GM18909 (cell line): ENCODE results near the gene ZNF423.

Experiments used
- ATAC-seq: cut with Tn5 transposase; IDR thresholded peaks from one replicate; pipeline ENCODE4 v1.9.1; 2021; ENCODE audit warnings: mild to moderate bottlenecking; ENCODE audit not compliant: unreplicated experiment, poor library complexity

ZNF423 gene

DNA sequence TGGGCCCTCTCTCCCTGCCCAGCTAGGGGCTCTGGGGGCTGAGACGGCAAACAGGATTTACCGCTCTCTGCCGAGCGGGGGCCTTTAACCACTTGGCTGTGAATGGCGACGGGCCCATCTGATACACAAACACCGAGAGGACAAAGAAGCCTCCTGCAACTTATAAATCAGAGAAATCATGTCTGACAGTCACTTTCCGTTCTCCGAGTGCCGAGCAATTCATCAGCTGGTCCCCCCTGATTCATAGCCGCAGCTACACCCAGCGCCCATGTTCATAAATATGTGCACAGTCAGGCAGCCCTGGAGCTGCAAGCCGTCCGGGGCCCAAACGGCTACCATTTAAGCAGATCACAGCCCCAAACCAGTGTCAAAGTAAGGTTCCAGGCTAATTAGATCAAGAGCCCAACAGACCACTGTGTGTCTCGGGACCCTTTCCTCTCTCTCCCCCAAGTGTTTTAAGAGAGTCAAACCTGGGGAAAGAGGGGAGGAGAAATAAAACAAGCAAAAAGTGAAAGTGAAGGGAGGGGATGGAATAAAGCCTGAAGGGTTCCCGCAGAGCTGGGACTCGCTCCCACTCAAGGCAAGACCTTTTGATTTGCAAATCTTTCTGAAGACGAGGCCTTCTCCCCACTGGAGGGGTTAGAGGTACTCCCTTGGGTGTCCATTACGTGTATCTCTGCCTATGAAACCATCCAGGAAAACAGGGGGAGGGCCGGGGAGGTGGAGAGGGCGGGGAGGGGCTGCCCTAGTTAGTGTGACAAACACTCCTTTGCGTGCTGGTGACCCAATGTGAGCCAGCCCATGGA lies 327.6 kb downstream of the ZNF423 start:
- ATAC-seq = no peak

GRCh38 chr16:49527611-49528010 lies 328.3 kb downstream of the ZNF423 start:
- no peak for ATAC-seq

GRCh38 chr16:49526860-49527365 lies 329.0 kb downstream of the ZNF423 start:
- no peak for ATAC-seq

GRCh38 chr16:49524947-49525315 lies 331.0 kb downstream of the ZNF423 start:
- no peak for ATAC-seq

GRCh38 chr16:49524216-49524946 lies 331.5 kb downstream of the ZNF423 start:
- no peak for ATAC-seq

DNA sequence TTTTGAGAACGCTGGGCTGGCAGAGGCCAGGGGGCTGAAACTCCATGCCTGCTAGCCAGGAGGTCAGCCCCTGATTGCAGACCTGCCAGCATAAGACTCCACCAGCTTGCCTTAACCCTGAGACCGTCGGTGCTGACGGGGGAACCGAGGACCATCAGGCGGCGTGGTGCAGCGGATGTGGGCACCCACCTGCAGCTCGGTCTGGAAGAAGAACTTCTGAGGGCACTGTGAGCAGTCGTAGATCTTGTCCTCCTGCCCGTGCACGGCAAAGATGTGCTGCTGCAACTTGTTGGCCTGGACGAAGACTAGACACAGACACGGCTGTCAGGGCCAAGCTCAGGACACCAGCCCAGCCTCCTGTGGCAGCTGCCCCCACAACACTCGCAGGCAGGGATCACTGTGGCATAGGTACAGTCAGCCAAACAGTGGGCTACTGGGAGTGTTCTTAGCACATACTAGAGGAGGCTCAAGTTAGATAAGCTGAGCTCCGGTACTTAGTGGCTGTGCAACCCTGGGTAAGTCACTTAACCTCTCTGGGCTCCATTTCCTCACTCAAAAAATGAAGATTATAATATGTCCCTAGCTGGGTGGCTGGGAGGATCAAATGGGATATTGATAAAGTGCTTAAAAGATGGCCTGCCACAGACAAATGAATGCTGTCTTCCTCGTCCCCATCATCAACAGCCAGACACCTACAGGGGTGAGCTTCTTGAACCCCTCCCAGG lies 332.3 kb downstream of the ZNF423 start:
- no peak for ATAC-seq

DNA sequence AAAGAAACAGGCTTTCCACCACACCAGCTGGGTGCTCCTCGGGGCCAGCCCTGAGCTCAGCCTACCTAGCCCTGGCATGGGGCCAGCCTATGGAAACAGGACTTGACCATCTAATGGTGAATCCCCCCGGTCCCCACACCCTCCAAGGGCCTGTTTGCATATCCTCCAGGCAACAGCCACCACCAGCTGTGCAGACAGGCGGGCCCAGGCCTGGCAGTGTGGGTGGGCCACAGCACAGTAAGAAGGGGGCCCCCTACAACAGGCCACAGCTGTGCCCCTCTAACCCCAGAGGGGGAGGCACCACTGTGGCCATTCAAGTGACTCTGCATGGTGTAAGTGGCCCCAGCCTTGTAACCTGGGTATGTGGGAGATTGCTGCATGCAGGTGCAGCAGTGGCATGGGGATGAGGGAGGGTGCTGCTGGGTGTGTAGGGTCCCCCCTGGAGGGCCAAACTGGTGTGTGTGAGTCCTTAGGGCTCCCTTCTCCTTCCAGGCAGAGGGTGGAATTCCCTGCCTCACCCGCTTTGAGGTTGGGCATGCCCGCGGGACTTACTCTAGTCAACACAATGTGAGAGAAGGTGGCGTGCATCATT lies 334.1 kb downstream of the ZNF423 start:
- ATAC-seq = no peak

DNA sequence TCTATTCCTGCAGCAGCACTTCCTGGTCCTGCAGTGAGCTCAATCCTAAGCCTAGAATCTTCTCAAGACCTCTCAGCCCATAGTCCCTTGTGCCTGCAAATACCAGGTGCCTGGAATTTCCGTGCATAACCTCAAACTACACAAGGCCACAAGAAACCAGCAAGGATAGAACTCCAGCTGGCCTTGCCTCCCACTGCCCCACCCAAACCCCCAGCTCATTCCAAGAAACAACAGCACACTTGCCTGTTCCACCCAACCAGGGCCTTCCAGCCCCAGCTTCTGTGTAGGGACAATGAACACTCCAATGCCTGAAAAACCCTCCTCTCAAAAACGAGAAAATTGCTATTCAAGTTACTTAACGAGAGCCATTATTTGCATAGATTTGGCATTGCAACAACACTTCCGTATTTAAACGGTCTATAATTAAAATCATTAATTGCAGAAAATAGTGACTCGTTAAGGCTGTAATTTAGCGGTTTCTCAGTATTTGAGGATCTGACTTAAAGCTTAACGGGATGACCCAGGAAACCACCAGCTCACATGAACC lies 335.3 kb downstream of the ZNF423 start:
- ATAC-seq = no peak

DNA sequence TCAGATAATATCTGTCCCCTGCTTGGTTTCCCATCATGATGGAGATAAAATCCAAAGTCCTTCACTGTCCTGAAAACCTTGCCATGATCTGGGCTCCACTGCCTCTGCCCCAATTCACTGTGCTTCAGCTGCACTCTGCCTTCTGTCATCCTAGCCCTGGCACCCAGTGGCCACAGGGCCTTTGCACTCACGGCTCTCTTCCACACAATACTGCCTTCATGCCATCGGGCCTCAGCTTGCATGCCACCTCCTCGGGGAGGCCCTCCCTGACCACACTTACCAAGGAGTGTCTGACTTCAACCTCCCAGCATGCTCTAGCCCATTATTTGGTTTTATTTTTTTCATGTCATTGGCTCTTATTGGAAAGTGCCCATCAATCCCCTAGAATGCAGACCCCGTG lies 336.2 kb downstream of the ZNF423 start:
- no peak for ATAC-seq

- no peak for ATAC-seq
Observed at GRCh38 chr16:49519008-49519656, 336.8 kb downstream of the ZNF423 start.

DNA sequence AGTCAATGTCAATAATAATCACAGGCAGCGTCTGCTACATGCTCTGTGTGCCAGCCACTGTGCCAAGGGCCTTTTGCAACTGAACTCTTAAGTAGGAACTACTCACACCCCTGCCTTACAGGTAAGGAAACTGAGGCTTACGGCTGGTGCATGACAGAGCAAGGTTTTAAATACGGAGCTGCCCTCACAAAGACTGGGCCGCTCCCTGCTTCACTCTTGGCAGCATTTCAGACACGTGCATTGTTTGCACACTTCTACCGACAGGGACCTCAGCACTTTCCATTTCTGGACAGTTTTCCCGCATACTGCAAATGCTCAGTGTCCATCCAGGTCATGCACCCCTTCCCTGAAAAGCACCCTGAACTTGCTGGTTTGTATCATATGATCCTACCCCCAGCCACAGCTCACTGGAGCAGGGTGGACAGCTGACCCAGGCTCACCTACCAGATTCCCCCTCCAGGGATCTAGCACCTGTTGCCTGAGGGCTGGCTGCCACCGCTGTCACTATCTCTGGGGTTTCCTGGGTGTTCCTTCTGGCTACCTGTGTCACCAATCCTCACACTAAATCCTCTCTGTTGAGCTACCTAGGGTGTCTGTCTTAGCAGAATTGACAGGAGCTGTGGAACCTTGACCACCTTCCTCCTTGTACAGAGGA lies 339.4 kb downstream of the ZNF423 start:
- no peak for ATAC-seq

DNA sequence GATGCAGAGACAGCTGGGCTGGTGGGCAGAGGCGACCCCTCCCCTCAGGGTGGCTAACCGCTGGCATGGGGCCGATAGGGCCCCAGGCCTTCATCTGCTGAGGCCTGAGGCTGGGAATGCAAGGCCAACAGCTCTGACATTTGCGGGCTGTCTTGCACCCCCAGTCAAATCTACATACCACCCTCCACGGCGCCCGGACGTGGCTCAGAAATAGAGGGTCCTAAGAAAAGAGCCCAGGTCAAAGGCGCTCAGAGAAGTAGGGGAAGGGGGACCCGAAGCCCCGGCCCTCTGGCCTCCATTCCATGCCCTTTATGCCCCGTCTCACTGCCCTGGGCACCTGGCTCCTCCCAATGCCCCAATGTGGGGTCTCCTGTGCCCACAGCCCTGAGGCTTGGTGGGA lies 340.1 kb downstream of the ZNF423 start:
- no peak for ATAC-seq

GRCh38 chr16:49515016-49515565 lies 340.8 kb downstream of the ZNF423 start:
- ATAC-seq = no peak

DNA sequence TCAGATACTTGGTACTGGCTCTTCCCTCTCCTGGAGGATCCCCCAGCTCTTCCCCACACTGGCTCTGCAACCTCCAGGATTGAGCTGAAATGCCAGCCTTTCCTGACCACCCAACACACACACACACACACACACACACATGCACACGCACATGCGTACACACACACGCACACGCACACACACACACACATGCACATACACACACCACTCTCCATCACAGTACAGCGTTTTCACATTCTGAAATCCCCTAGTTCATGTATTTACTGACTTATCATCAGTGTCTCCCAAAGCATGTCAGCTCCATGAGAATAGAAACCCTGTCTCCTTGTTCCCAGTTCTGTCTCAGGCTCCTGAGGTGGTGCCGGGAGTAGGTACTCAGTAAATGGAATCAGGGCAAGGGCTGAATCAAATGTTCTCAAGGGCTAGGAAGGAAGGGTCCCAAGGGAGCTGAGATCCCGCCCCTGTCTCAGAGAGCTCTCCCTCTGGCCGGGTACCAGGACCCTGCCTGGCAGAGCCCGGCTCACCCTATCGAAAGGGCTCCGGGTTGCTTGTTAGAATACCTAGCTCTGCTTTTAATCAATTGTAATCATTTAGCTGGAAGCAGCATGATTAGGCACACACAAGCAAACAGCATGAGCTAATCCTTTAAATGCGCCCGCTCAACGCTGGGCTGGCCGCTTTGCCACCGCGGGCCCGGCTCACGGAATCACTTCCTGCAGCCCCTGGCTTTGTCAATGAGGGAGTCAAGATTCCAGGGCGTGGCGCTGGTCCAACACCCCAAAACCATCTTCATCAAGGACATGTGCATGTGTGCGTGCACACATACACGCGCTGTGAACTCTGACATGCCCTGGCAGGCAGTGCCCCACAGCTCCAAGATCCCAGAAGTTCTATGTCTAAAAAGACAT lies 341.6 kb downstream of the ZNF423 start:
- ATAC-seq = no peak

DNA sequence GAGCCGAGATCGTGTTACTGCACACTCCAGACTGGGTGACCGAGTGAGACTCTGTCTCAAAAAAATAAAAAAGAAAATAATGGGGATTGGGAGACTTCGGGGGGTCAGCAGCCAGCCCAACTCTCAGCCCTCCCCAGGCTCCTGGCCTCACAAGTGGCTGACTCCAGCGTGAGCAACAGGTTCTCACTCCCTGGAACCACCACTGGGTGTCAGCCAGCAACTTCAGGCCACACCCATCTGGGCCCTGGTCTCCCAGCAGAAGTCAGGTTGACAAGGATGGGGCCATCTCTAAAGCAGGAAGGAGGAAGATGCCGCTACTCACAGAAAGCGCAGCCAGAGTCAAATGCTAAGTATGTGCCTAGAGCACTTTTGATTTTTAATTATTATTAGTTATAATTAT lies 342.9 kb downstream of the ZNF423 start:
- ATAC-seq = no peak

DNA sequence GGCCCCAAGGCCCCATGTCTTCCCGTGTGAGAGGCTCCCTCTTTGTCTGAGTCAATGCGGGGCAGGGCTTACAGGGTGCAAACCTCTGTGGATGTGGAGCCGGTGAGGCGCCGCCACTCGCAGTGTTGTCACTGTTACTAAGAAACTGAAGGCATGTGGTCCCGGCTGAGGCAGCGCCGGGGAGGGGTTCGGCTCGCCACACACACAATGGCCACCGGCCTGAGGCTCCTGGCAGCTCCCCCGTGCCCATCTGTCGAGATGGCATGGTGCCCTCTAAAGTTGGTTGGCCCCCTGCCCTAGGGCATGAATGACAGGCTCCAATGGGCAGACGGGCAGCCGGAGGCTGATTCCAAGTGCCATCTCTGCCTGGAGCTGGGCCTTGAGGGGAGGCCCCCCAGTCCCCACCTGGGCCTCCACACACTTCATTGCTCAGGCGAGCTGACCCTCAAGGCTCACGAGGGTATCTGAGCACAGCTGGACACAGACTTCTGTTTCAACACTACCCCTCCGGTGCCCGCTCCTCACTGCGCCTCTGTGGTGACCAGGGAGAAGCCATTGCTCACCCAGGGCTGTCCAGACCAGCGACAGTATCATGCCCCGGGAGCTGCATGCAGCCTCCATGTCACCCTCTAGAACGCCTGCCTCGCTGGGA lies 345.1 kb downstream of the ZNF423 start:
- ATAC-seq = no peak

DNA sequence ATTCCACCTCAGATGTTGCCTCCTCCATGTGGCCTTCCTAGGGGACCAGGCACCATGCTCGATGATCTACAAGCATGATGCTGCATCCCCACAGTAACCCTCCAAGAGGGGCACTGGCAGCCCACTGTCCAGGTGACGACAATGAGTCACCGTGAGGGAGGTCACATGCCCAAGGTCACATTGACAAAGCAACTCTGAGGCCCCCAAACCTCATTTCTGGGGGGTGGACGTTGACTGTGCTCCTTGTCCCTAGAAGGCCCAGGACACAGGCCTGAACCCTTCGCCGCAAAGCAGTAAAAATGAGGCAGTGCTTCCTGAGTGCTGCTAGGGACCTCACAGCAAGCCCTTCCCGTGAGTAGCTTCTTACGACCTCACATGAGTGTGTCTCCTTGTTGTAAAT lies 345.8 kb downstream of the ZNF423 start:
- ATAC-seq = no peak
